ENCODE results near the gene TKTL1. TPM values are rescaled to one million over a fixed set of nuclear protein-coding genes. Genes with fewer than 3 reads are reported as not detected.

TKTL1 gene
- total RNA-seq, 2 experiments from 2014 or later, result 1.7 to 2.3 TPM

DNA sequence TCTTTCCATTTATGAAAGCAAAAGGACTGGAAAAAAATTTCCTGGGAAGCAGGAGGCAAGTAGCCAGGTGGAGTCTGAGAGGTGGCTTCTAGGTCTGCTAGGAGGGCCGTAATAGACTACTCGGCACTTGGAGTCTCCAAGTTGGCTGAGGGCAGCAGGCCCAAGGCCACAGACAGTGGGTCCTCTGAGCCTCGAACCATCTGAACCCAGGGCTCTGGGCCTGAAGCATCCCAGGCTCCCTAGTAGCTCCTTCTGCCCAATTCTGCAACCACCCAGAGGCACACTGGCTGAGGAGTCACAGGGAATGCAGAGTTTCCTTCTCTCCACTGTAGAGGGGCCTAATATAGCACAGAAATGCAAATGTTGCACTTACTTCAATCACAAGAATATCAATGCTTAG lies 19.8 kb downstream of the TKTL1 start:
- Mint-ChIP-seq H3K4me1 (ENCODE audit: low read depth) (peaks cover 31% of the 10 kb centered on the region), H3K27ac (no peak overlapping the region), H3K4me3 (no peak overlapping the region), H3K36me3 (ENCODE audit: low read depth) (no peaks in the 10 kb centered on the region), H3K9me3 (no peaks in the 10 kb centered on the region), H3K27me3 (no peaks in the 10 kb centered on the region)
- no peak overlapping the region for H3K4me3 ChIP-seq (ENCODE audit: low read length)
- CTCF ChIA-PET, result no interaction called here
- TF ChIP-seq CTCF (IDR thresholded peaks at IDR 0.05), result no peak
- no peaks in the 10 kb centered on the region for H3K9me3 ChIP-seq (ENCODE audit: control insufficient read depth in 1 of 2, insufficient read depth in 1 of 2, low read length in 2 of 2)
- no peaks in the 10 kb centered on the region for H3K36me3 ChIP-seq (ENCODE audit: insufficient read depth, low read length)
- intact Hi-C loops (cut with DNase I, micrococcal nuclease), result no loop called here
- peaks cover 37% of the 10 kb centered on the region for H3K4me1 ChIP-seq (ENCODE audit: insufficient read depth, low read length)
- DNase-seq (no peak), ATAC-seq (ENCODE audit: poor library complexity) (no peak)
- H3K27me3 ChIP-seq (ENCODE audit: control insufficient read depth in 1 of 2, insufficient read depth in 2 of 2, low read length in 2 of 2), result no peaks in the 10 kb centered on the region
- H3K27ac ChIP-seq (ENCODE audit: low read depth in 1 of 2, low read length in 2 of 2), result no peak overlapping the region
- POLR2A ChIA-PET, result no interaction called here

DNA sequence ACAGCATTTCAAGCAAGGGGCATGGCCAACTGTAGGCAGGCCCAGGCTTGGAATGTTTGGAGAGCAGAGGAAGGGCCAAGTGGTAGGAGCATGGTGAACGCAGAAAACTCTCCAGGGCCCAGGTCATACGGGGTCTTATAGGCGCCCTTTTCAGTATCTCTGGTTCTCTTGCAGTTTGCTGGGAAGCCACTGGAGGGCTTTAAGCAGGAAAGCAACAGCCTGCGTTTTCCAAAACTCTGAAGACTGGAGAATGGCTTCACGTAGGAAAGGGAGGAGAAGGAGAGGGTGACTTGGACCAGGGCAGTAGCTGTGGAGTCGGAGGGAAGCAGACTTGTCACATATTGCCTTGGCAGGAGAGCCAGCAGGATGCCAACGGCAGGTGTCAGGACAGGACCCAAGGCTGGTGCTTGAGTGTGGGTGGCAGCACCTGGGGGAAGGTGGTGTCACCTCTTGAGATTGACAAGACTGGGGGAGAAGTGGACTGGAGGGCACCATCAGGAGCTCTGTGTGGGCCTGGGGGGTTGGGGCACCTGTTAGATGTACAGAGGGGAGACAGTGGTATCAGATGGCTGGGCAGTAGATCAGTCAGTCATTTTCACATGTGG lies 21.9 kb downstream of the TKTL1 start:
- DNase-seq, result peak in 5 of 14 experiments; percentile 12 to 51 (median 27)
- POLR2A ChIA-PET, result interaction anchor here (1.5 kb wide), 1 partner anchor 9 kb away, joined by 10 read pairs; no protein-coding TSS in a partner anchor

DNA sequence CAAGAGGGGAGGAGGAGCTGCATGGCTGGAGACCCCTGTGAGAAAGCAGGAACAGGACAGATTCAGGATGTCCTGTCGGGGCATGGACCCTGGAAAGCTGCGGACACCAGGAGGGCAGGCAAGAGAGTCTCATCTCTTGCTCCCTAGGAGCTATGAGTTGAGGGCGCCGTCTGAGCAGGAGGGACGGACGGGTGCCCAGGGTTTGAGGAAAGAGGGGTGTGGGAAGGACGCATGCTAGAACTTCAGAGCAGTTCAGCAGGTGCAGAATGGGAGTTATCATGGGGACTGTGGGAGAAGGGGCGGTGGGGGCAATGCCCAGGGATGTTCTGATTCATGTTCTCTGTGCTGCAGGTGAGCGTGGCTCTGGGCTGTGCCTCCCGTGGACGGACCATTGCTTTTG lies 24.8 kb downstream of the TKTL1 start:
- Histone ChIP-seq H3K4me3 (ENCODE audit: low read length) (no peak overlapping the region), H3K27me3 (ENCODE audit: control insufficient read depth in 1 of 2, insufficient read depth in 2 of 2, low read length in 2 of 2) (no peaks in the 10 kb centered on the region), H3K9me3 (ENCODE audit: control insufficient read depth in 1 of 2, insufficient read depth in 1 of 2, low read length in 2 of 2) (no peaks in the 10 kb centered on the region), H3K4me1 (ENCODE audit: insufficient read depth, low read length) (peaks cover 32% of the 10 kb centered on the region), H3K36me3 (ENCODE audit: insufficient read depth, low read length) (no peaks in the 10 kb centered on the region), H3K27ac (ENCODE audit: low read depth in 1 of 2, low read length in 2 of 2) (no peak overlapping the region)
- Mint-ChIP-seq H3K9me3 (no peaks in the 10 kb centered on the region), H3K4me1 (ENCODE audit: low read depth) (peaks cover 28% of the 10 kb centered on the region), H3K27me3 (no peaks in the 10 kb centered on the region), H3K27ac (no peak overlapping the region), H3K36me3 (ENCODE audit: low read depth) (no peaks in the 10 kb centered on the region), H3K4me3 (no peak overlapping the region)
- ChIA-PET POLR2A (no interaction called here), CTCF (no interaction called here)
- ATAC-seq (ENCODE audit: poor library complexity) (no peak), DNase-seq (no peak)
- intact Hi-C loops (cut with DNase I, micrococcal nuclease), result loop anchor here in 1 of 2 experiments (2.0 kb wide), 1 partner anchor 52 kb away; no protein-coding TSS in a partner anchor
- no peak for TF ChIP-seq CTCF (IDR thresholded peaks at IDR 0.05)

More for the DNA sequence above, 21.9 kb downstream of the TKTL1 start:
- no peaks in the 10 kb centered on the region for H3K9me3 ChIP-seq (ENCODE audit: control insufficient read depth in 1 of 2, insufficient read depth in 1 of 2, low read length in 2 of 2)
- H3K4me3 Mint-ChIP-seq, result peak overlapping the region; percentile 37
- CTCF ChIA-PET, result interaction anchor here (0.9 to 1.8 kb wide), 2 partner anchors 10 to 12 kb away, joined by 3 to 4 read pairs; no protein-coding TSS in a partner anchor
- peak; percentile 55 for ATAC-seq (ENCODE audit: poor library complexity)
- H3K9me3 Mint-ChIP-seq, result no peaks in the 10 kb centered on the region
- peaks cover 38% of the 10 kb centered on the region for H3K4me1 Mint-ChIP-seq (ENCODE audit: low read depth)
- H3K27ac ChIP-seq (ENCODE audit: low read depth in 1 of 2, low read length in 2 of 2), result no peak overlapping the region
- H3K4me3 ChIP-seq (ENCODE audit: low read length), result no peak overlapping the region
- H3K36me3 Mint-ChIP-seq (ENCODE audit: low read depth), result no peaks in the 10 kb centered on the region
- peak; percentile 22 for TF ChIP-seq CTCF (IDR thresholded peaks at IDR 0.05)
- intact Hi-C loops (cut with DNase I, micrococcal nuclease), result no loop called here
- H3K4me1 ChIP-seq (ENCODE audit: insufficient read depth, low read length), result peaks cover 38% of the 10 kb centered on the region
- no peaks in the 10 kb centered on the region for H3K27me3 Mint-ChIP-seq
- H3K27ac Mint-ChIP-seq, result no peak overlapping the region
- no peaks in the 10 kb centered on the region for H3K27me3 ChIP-seq (ENCODE audit: control insufficient read depth in 1 of 2, insufficient read depth in 2 of 2, low read length in 2 of 2)
- H3K36me3 ChIP-seq (ENCODE audit: insufficient read depth, low read length), result no peaks in the 10 kb centered on the region
